AG04450 (cell line): ENCODE measurements around the gene ELFN1. TPM values are rescaled to one million over a fixed set of nuclear protein-coding genes. Genes with fewer than 3 reads are reported as not detected.
"Not testable (repeated sequence)": the region's sequence is repeated elsewhere in the genome, so short reads cannot be mapped to it uniquely, and the experiment has no call there.

Experiments
- CTCF ChIA-PET: fragments of 300-600, 350-600 bp; formaldehyde crosslinking; extraction: SDS; loops from one replicate; lab custom pipeline; 2022; ENCODE audit warnings: antibody characterized with exemption, inconsistent platforms; lab: Charles Lee
- POLR2A ChIA-PET: fragments of 350-600 bp; formaldehyde crosslinking; extraction: SDS; loops from one replicate; lab custom pipeline; 2021; ENCODE audit warnings: antibody characterized with exemption, inconsistent platforms; lab: Yijun Ruan, JAX
- DNase-seq: peaks from one replicate; pipeline ENCODE4 v3.0.0-alpha.2; 2011; ENCODE audit warnings: low read depth, low spot score
- H3K27ac ChIP-seq: one replicate; pipeline ENCODE4 v1.5.1; 2012; ENCODE audit warnings: low read depth, low read length, control low read depth
- H3K27me3 ChIP-seq: one replicate; pipeline ENCODE4 v1.6.0; 2012; ENCODE audit warnings: low read length; ENCODE audit not compliant: control insufficient read depth, insufficient read depth
- H3K4me3 ChIP-seq: 2 replicates; pipeline ENCODE4 v1.5.1; 2011; ENCODE audit warnings: mild to moderate bottlenecking, low read depth, low read length, control low read depth
- H3K9me3 ChIP-seq: 2 replicates; pipeline ENCODE4 v1.5.1; 2012; ENCODE audit warnings: low read length; ENCODE audit not compliant: control insufficient read depth, insufficient read depth
- CTCF ChIP-seq: IDR thresholded peaks from 2 replicates; pipeline ENCODE4 v1.5.1; 2011; ENCODE audit warnings: low read depth, low read length, control low read depth, inconsistent platforms
- polyA plus RNA-seq: library from polyadenylated mRNA; depleted of rRNA; stranded (reverse); fragments of >200 nt; gene quantifications from 2 replicates; pipeline ENCODE4 v1.2.3, GENCODE V29; 2011

The ELFN1 gene
- polyA plus RNA-seq, 1 experiment = 0.10 TPM

GRCh38 chr7:1758859-1759521 is 88.9 kb downstream of the ELFN1 start:
- Histone ChIP-seq H3K4me3 (no peak overlapping the region), H3K9me3 (peaks cover 23% of the 10 kb centered on the region), H3K27me3 (peaks cover 14% of the 10 kb centered on the region), H3K27ac (no peak overlapping the region)
- TF ChIP-seq CTCF = no peak
- ChIA-PET POLR2A (interaction anchor here (0.7 kb wide), 1 partner anchor 144 kb away, joined by 5 read pairs; no protein-coding TSS in a partner anchor), CTCF (interaction anchor here (1.0 to 1.6 kb wide), 4 partner anchors 43 to 180 kb away, joined by 3 to 6 read pairs (median 4); no protein-coding TSS in a partner anchor)
- no peak for DNase-seq

- ChIA-PET POLR2A (no interaction called here), CTCF (no interaction called here)
- H3K4me3 ChIP-seq = no peak overlapping the region
- no peak for DNase-seq
- peaks cover 28% of the 10 kb centered on the region for H3K9me3 ChIP-seq
- no peak for TF ChIP-seq CTCF
- peaks cover 3% of the 10 kb centered on the region for H3K27me3 ChIP-seq
- H3K27ac ChIP-seq = no peak overlapping the region
Observed at GRCh38 chr7:1761097-1761496, 91.0 kb downstream of the ELFN1 start.

- no peak for DNase-seq
- Histone ChIP-seq H3K9me3 (peaks cover 28% of the 10 kb centered on the region), H3K4me3 (no peak overlapping the region), H3K27me3 (peaks cover 1% of the 10 kb centered on the region), H3K27ac (no peak overlapping the region)
- no peak for TF ChIP-seq CTCF
- ChIA-PET POLR2A (no interaction called here), CTCF (no interaction called here)
Observed at GRCh38 chr7:1761774-1762173, 91.7 kb downstream of the ELFN1 start.

- DNase-seq = no peak
- no peak for TF ChIP-seq CTCF
- ChIA-PET POLR2A (no interaction called here), CTCF (no interaction called here)
- Histone ChIP-seq H3K4me3 (no peak overlapping the region), H3K27me3 (no peaks in the 10 kb centered on the region), H3K27ac (no peak overlapping the region), H3K9me3 (peaks cover 28% of the 10 kb centered on the region)
Observed at GRCh38 chr7:1762238-1762945, 92.3 kb downstream of the ELFN1 start.

- H3K27me3 ChIP-seq = no peaks in the 10 kb centered on the region
- ChIA-PET POLR2A (no interaction called here), CTCF (no interaction called here)
- H3K9me3 ChIP-seq = peaks cover 28% of the 10 kb centered on the region
- TF ChIP-seq CTCF = no peak
- H3K27ac ChIP-seq = no peak overlapping the region
- H3K4me3 ChIP-seq = no peak overlapping the region
- DNase-seq = no peak
Observed at GRCh38 chr7:1763033-1763432, 93.0 kb downstream of the ELFN1 start.

- POLR2A ChIA-PET, H3K27ac ChIP-seq, DNase-seq, H3K27me3 ChIP-seq, CTCF ChIA-PET, H3K4me3 ChIP-seq: not testable (repeated sequence)
- H3K9me3 ChIP-seq = peaks cover 25% of the 10 kb centered on the region
Observed at GRCh38 chr7:1763911-1764310, 93.8 kb downstream of the ELFN1 start.
